Hepatocyte (in vitro differentiated cells): Measurements from ENCODE around the gene CIDEB. TPM values are rescaled to one million over a fixed set of nuclear protein-coding genes. Genes with fewer than 3 reads are reported as not detected.

Experiments used
- DNase-seq: peaks from one replicate; pipeline ENCODE4 v3.0.0-alpha.2; 2016; ENCODE audit warnings: low spot score
- H2AFZ ChIP-seq: fragments of 200-600 bp; sonication (generic); 2 replicates; pipeline ENCODE4 v1.6.0; 2016; ENCODE audit warnings: antibody characterized with exemption, mild to moderate bottlenecking
- H3K27ac ChIP-seq: fragments of 200-600 bp; sonication (generic); 2 replicates; pipeline ENCODE4 v1.5.1; 2016; ENCODE audit warnings: mild to moderate bottlenecking
- H3K27me3 ChIP-seq: fragments of 200-600 bp; sonication (generic); 2 replicates; pipeline ENCODE4 v1.6.1; 2016
- H3K36me3 ChIP-seq: fragments of 200-600 bp; sonication (generic); replicated peaks from 2 replicates; pipeline ENCODE4 v1.5.1; 2016; ENCODE audit warnings: low read depth; ENCODE audit not compliant: insufficient read depth
- H3K4me1 ChIP-seq: fragments of 200-600 bp; sonication (generic); 2 replicates; pipeline ENCODE4 v1.5.1; 2016; ENCODE audit warnings: mild to moderate bottlenecking, moderate library complexity; ENCODE audit not compliant: insufficient read depth
- H3K4me2 ChIP-seq: fragments of 200-600 bp; sonication (generic); 2 replicates; pipeline ENCODE4 v1.6.0; 2016
- H3K4me3 ChIP-seq: fragments of 200-600 bp; sonication (generic); 2 replicates; pipeline ENCODE4 v1.5.1; 2016; ENCODE audit warnings: mild to moderate bottlenecking
- H3K79me2 ChIP-seq: fragments of 200-600 bp; sonication (generic); 2 replicates; pipeline ENCODE4 v1.6.0; 2017; ENCODE audit warnings: mild to moderate bottlenecking
- H3K9me2 ChIP-seq: fragments of 200-600 bp; sonication (generic); replicated peaks from 2 replicates; pipeline ENCODE4 v1.6.0; 2017; ENCODE audit warnings: mild to moderate bottlenecking; ENCODE audit not compliant: insufficient read depth
- H3K9me3 ChIP-seq: fragments of 200-600 bp; sonication (generic); 2 replicates; pipeline ENCODE4 v1.5.1; 2016; ENCODE audit warnings: low read depth, mild to moderate bottlenecking
- H4K20me1 ChIP-seq: fragments of 200-600 bp; sonication (generic); 2 replicates; pipeline ENCODE4 v1.6.0; 2016; ENCODE audit warnings: mild to moderate bottlenecking; ENCODE audit not compliant: insufficient read depth, poor library complexity, severe bottlenecking
- EZH2 ChIP-seq: fragments of 200-600 bp; sonication (generic); IDR thresholded peaks from 2 replicates; pipeline ENCODE4 v1.6.1; 2016; ENCODE audit warnings: antibody characterized with exemption, mild to moderate bottlenecking, borderline replicate concordance
- EZH2phosphoT487 ChIP-seq: fragments of 200-600 bp; sonication (generic); IDR thresholded peaks from one replicate; pipeline ENCODE4 v1.6.1; 2018; ENCODE audit warnings: antibody characterized with exemption, mild to moderate bottlenecking, low read depth, moderate library complexity; ENCODE audit not compliant: unreplicated experiment, severe bottlenecking
- WGBS: methylation state at CpG from one replicate; pipeline ENCODE4 v1.1.6; 2016; ENCODE audit warnings: low lambda C conversion rate; ENCODE audit errors: missing lambda C conversion rate; 5-methylcytosine and 5-hydroxymethylcytosine counted together
- polyA plus RNA-seq: library from polyadenylated mRNA; unstranded; fragments of >200 nt; fragmentation: Nextera tagmentation; extraction: Ambion mirVana; gene quantifications from 2 replicates; pipeline ENCODE4 v1.2.1, GENCODE V29; 2016
- total RNA-seq: library from RNA; depleted of rRNA; stranded (reverse); fragments of >200 nt; gene quantifications from 2 replicates; pipeline ENCODE4 v1.2.3, GENCODE V29; 2014
- TF ChIP-seq, protein P1 (sequence below): fragments of 200-600 bp; sonication (generic); IDR thresholded peaks from 2 replicates; pipeline ENCODE4 v1.5.1; 2016; ENCODE audit warnings: antibody characterized with exemption, mild to moderate bottlenecking; ENCODE audit not compliant: poor library complexity

CIDEB gene
- total and polyA plus RNA-seq, 2 experiments from 2014 or later: 43.0 to 59.9 TPM

DNA sequence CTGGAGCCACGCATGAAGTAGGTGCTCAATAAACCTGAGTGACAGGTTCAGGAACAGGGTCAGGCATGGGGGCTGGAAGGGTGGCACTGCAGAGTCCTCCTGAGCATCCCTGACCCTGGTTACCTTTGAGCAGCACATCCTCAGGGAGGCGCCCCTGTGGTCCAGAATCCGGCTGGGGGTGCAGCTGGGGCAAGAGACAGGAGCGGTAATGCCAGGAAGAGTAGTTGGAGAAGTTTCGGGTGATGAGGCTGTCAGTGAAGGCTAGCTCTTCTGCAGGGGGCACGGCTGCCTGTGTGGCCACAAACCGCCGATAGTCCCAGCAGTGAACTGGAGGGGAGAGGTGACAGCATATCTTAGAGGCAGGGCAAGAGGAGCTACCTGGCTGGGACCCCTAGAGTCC, 38.4 kb downstream of the CIDEB start:
- no peaks in the 10 kb centered on the region for H3K36me3 ChIP-seq
- H3K9me3 ChIP-seq: no peaks in the 10 kb centered on the region
- no peaks in the 10 kb centered on the region for H3K27me3 ChIP-seq
- H4K20me1 ChIP-seq: no peaks in the 10 kb centered on the region
- H3K4me3 ChIP-seq: no peak overlapping the region
- H3K27ac ChIP-seq: no peak overlapping the region
- H3K9me2 ChIP-seq: no peaks in the 10 kb centered on the region
- H3K4me2 ChIP-seq: no peak overlapping the region
- H3K4me1 ChIP-seq: peaks cover 6% of the 10 kb centered on the region
- H3K79me2 ChIP-seq: peaks cover 10% of the 10 kb centered on the region
- WGBS: over 99% methylated on average over 8 of the region's 8 CpGs
- H2AFZ ChIP-seq: no peak overlapping the region
- no peak for TF ChIP-seq EZH2phosphoT487
- TF ChIP-seq EZH2: no peak
- TF ChIP-seq, protein P1, sequence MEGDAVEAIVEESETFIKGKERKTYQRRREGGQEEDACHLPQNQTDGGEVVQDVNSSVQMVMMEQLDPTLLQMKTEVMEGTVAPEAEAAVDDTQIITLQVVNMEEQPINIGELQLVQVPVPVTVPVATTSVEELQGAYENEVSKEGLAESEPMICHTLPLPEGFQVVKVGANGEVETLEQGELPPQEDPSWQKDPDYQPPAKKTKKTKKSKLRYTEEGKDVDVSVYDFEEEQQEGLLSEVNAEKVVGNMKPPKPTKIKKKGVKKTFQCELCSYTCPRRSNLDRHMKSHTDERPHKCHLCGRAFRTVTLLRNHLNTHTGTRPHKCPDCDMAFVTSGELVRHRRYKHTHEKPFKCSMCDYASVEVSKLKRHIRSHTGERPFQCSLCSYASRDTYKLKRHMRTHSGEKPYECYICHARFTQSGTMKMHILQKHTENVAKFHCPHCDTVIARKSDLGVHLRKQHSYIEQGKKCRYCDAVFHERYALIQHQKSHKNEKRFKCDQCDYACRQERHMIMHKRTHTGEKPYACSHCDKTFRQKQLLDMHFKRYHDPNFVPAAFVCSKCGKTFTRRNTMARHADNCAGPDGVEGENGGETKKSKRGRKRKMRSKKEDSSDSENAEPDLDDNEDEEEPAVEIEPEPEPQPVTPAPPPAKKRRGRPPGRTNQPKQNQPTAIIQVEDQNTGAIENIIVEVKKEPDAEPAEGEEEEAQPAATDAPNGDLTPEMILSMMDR: no peak
- no peak for DNase-seq

DNA sequence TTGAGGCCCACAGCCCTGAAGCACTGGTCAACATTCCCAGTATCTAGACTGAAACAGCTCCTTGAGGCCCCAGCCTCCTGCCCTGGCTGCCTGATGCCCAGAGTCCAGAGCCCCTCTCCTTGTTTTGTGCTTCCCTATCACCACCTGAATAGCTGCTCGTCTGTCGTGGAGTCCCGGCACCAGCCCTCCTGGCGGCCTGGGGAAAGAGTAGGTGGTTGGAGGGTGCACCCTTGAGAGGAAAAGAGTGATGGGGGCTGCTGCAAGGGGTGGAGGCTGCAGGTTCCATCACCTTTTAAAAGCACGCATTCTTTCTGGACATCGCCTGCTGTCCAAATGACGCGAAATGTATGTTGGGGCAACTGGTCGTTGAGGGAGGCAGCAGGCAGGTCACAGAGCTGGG, 39.6 kb downstream of the CIDEB start:
- no peaks in the 10 kb centered on the region for H3K36me3 ChIP-seq
- no peak for DNase-seq
- no peaks in the 10 kb centered on the region for H3K27me3 ChIP-seq
- no peaks in the 10 kb centered on the region for H3K9me3 ChIP-seq
- 96% methylated on average over 9 of the region's 9 CpGs for WGBS
- no peak overlapping the region for H3K4me3 ChIP-seq
- H3K4me1 ChIP-seq: peaks cover 6% of the 10 kb centered on the region
- no peak overlapping the region for H2AFZ ChIP-seq
- H3K27ac ChIP-seq: no peak overlapping the region
- H4K20me1 ChIP-seq: no peaks in the 10 kb centered on the region
- no peak overlapping the region for H3K4me2 ChIP-seq
- no peak for TF ChIP-seq EZH2
- no peak for TF ChIP-seq EZH2phosphoT487
- TF ChIP-seq, protein P1: no peak
- peaks cover 10% of the 10 kb centered on the region for H3K79me2 ChIP-seq
- no peaks in the 10 kb centered on the region for H3K9me2 ChIP-seq

DNA sequence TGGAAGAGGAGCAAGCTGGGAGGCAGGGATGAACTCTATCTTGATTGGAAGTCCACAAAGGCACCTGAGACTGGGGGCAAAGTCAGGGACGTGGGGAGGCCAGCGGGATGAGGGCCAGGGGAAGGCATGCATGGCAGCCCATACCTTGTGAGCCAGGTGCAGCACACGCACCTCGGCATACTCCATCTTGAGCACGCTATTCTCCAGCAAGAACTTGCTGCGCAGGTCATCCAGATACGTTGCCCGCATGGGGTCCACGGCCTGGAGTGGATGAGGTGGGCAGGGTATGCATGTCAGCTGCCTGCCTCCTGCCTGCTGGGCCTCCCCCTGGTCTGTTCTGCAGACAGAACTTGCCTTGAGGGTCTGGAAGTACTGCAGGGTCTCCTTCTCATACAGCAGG, 40.3 kb downstream of the CIDEB start:
- H3K9me3 ChIP-seq: no peaks in the 10 kb centered on the region

More for the DNA sequence above, 40.3 kb downstream of the CIDEB start:
- no peak overlapping the region for H3K27ac ChIP-seq
- H3K36me3 ChIP-seq: no peaks in the 10 kb centered on the region
- no peaks in the 10 kb centered on the region for H4K20me1 ChIP-seq
- no peaks in the 10 kb centered on the region for H3K27me3 ChIP-seq
- no peak for TF ChIP-seq EZH2
- no peak for TF ChIP-seq EZH2phosphoT487
- TF ChIP-seq, protein P1: no peak
- no peaks in the 10 kb centered on the region for H3K9me2 ChIP-seq
- no peak for DNase-seq
- peaks cover 6% of the 10 kb centered on the region for H3K4me1 ChIP-seq
- no peak overlapping the region for H3K4me2 ChIP-seq
- 98% methylated on average over 9 of the region's 9 CpGs for WGBS
- H3K79me2 ChIP-seq: peaks cover 6% of the 10 kb centered on the region
- H2AFZ ChIP-seq: no peak overlapping the region
- no peak overlapping the region for H3K4me3 ChIP-seq
